GM23338 (cell line): ENCODE results near the gene UBE2E2. TPM values are rescaled to one million over a fixed set of nuclear protein-coding genes. Genes with fewer than 3 reads are reported as not detected.

Experiments used
- ATAC-seq: fragments of 200-7000 bp; cut with Tn5 transposase; 3 replicates; pipeline ENCODE4 v1.9.1; 2020
- DNase-seq: peaks from one replicate; pipeline ENCODE4 v3.0.0-alpha.2; 2015; ENCODE audit warnings: low spot score
- H2AFZ ChIP-seq: fragments of 200-600 bp; sonication (generic); 2 replicates; pipeline ENCODE4 v1.8.0; 2016; ENCODE audit warnings: antibody characterized with exemption, mild to moderate bottlenecking, moderate library complexity
- H3F3A ChIP-seq: fragments of 200-600 bp; sonication (generic); replicated peaks from 2 replicates; pipeline ENCODE4 v1.8.0; 2017; ENCODE audit warnings: antibody characterized with exemption, mixed run types, low read depth
- H3K27ac ChIP-seq: fragments of 200-600 bp; sonication (generic); 2 replicates; pipeline ENCODE4 v1.6.1; 2016; ENCODE audit warnings: low read depth
- H3K27me3 ChIP-seq: fragments of 200-600 bp; sonication (generic); 2 replicates; pipeline ENCODE4 v1.8.0; 2016; ENCODE audit warnings: mild to moderate bottlenecking, mixed run types, moderate library complexity; ENCODE audit not compliant: insufficient read depth
- H3K36me3 ChIP-seq: fragments of 200-600 bp; sonication (generic); 2 replicates; pipeline ENCODE4 v1.8.0; 2016; ENCODE audit warnings: mild to moderate bottlenecking; ENCODE audit not compliant: insufficient read depth
- H3K4me1 ChIP-seq: fragments of 200-600 bp; sonication (generic); 2 replicates; pipeline ENCODE4 v1.8.0; 2016; ENCODE audit warnings: mild to moderate bottlenecking, moderate library complexity; ENCODE audit not compliant: insufficient read depth
- H3K4me2 ChIP-seq: fragments of 200-600 bp; sonication (generic); 2 replicates; pipeline ENCODE4 v1.7.1; 2017; ENCODE audit warnings: mixed run types
- H3K4me3 ChIP-seq: fragments of 200-600 bp; sonication (generic); 2 replicates; pipeline ENCODE4 v1.6.1; 2016; ENCODE audit warnings: mixed run types
- H3K79me2 ChIP-seq: fragments of 200-600 bp; sonication (generic); replicated peaks from 2 replicates; pipeline ENCODE4 v1.8.0; 2017; ENCODE audit warnings: mild to moderate bottlenecking; ENCODE audit not compliant: insufficient read depth
- H3K9me2 ChIP-seq: fragments of 200-600 bp; sonication (generic); 2 replicates; pipeline ENCODE4 v1.8.0; 2017; ENCODE audit not compliant: insufficient read depth
- H4K20me1 ChIP-seq: fragments of 200-600 bp; sonication (generic); replicated peaks from 2 replicates; pipeline ENCODE4 v1.8.0; 2017; ENCODE audit warnings: mild to moderate bottlenecking; ENCODE audit not compliant: insufficient read depth
- H3K27ac Mint-ChIP-seq: 2 replicates; pipeline ENCODE4 v1.8.0; 2020; ENCODE audit warnings: inconsistent platforms, mild to moderate bottlenecking, moderate library complexity, mixed read lengths
- H3K27me3 Mint-ChIP-seq: 3 replicates; pipeline ENCODE4 v1.8.0; 2022; ENCODE audit warnings: low read depth, mild to moderate bottlenecking, moderate library complexity, mixed read lengths, inconsistent platforms; ENCODE audit not compliant: insufficient read depth, poor library complexity
- H3K36me3 Mint-ChIP-seq: 3 replicates; pipeline ENCODE4 v1.8.0; 2021; ENCODE audit warnings: low read depth, mild to moderate bottlenecking, inconsistent platforms, moderate library complexity, mixed read lengths
- H3K4me1 Mint-ChIP-seq: 3 replicates; pipeline ENCODE4 v1.8.0; 2020; ENCODE audit warnings: mild to moderate bottlenecking, inconsistent platforms, mixed read lengths
- H3K4me3 Mint-ChIP-seq: 3 replicates; pipeline ENCODE4 v1.8.0; 2021; ENCODE audit warnings: moderate library complexity, mild to moderate bottlenecking, inconsistent platforms, mixed read lengths
- H3K9me3 Mint-ChIP-seq: 3 replicates; pipeline ENCODE4 v1.8.0; 2020; ENCODE audit warnings: moderate library complexity, mild to moderate bottlenecking, inconsistent platforms, mixed read lengths
- CREB1 ChIP-seq: fragments of 250-450 bp; sonication (Bioruptor Pico); IDR thresholded peaks from 2 replicates; pipeline ENCODE4 v1.5.0; 2020; ENCODE audit warnings: low read depth, mild to moderate bottlenecking, moderate library complexity
- CTCF ChIP-seq, 2 experiments: fragments of 200-600 bp in 1 of 2; sonication (generic) in 1 of 2; conservative IDR thresholded peaks; 2 replicates each; pipeline versions ENCODE4 v1.5.1 to v1.6.1; 2016 to 2017; ENCODE audit warnings: antibody characterized with exemption in 2 of 2, low read depth in 2 of 2, mild to moderate bottlenecking in 2 of 2, moderate library complexity in 1 of 2
- EZH2 ChIP-seq: fragments of 200-600 bp; sonication (generic); IDR thresholded peaks from one replicate; pipeline ENCODE4 v1.8.0; 2017; ENCODE audit warnings: antibody characterized with exemption, mild to moderate bottlenecking, low read depth; ENCODE audit not compliant: unreplicated experiment
- EZH2phosphoT487 ChIP-seq: fragments of 200-600 bp; sonication (generic); IDR thresholded peaks from one replicate; pipeline ENCODE4 v1.8.1; 2018; ENCODE audit warnings: antibody characterized with exemption; ENCODE audit not compliant: unreplicated experiment
- JUNB ChIP-seq: IDR thresholded peaks from one replicate; pipeline ENCODE4 v1.6.1; 2016; ENCODE audit warnings: antibody characterized with exemption; ENCODE audit not compliant: unreplicated experiment
- POLR2AphosphoS5 ChIP-seq: IDR thresholded peaks from 2 replicates; pipeline ENCODE4 v1.6.1; 2016; ENCODE audit warnings: antibody characterized with exemption, low read depth
- STAT1 ChIP-seq: IDR thresholded peaks from one replicate; pipeline ENCODE4 v1.6.1; 2016; ENCODE audit warnings: antibody characterized with exemption; ENCODE audit not compliant: unreplicated experiment
- ZNF462 ChIP-seq: fragments of 250-450 bp; sonication (Bioruptor Pico); IDR thresholded peaks from 2 replicates; pipeline ENCODE4 v1.5.0; 2020; ENCODE audit warnings: mild to moderate bottlenecking, moderate library complexity
- polyA plus RNA-seq: library from polyadenylated mRNA; unstranded; fragments of >200 nt; fragmentation: Nextera tagmentation; extraction: Ambion mirVana; gene quantifications from 2 replicates; pipeline ENCODE4 v1.2.1, GENCODE V29; 2016
- total RNA-seq: library from RNA; depleted of rRNA; stranded (reverse); fragments of >200 nt; shearing (Covaris generic); gene quantifications from 2 replicates; pipeline ENCODE4 v1.2.3, GENCODE V29; 2014

The UBE2E2 gene
- total and polyA plus RNA-seq, 2 experiments from 2014 or later = 86.9 to 169 TPM

GRCh38 chr3:23325466-23326065 is 122.4 kb downstream of the UBE2E2 start (continued):
- TF ChIP-seq EZH2phosphoT487 (no peak), CREB1 (CRISPR knock-in tag) (no peak), EZH2 (no peak), POLR2AphosphoS5 (no peak), STAT1 (no peak), ZNF462 (CRISPR knock-in tag) (no peak)

- ATAC-seq (no peak), DNase-seq (no peak)
- Histone ChIP-seq H3K27me3 (no peaks in the 10 kb centered on the region), H3K9me2 (no peaks in the 10 kb centered on the region), H3K4me2 (no peak overlapping the region), H3F3A (no peaks in the 10 kb centered on the region), H3K27ac (no peak overlapping the region), H3K4me3 (no peak overlapping the region), H3K4me1 (peaks cover 10% of the 10 kb centered on the region; the same call in 1 of the 2 replicates), H4K20me1 (peaks cover 3% of the 10 kb centered on the region; the same call in 1 of the 2 replicates), H2AFZ (no peak overlapping the region), H3K36me3 (no peaks in the 10 kb centered on the region), H3K79me2 (peaks cover 59% of the 10 kb centered on the region)
- TF ChIP-seq CTCF (conservative IDR thresholded peaks at IDR 0.05; ENCODE audit: low read depth in 2 of 2) (0 out of 4 replicates have a peak, but pooled peaks of 1 of the 2 experiments have one; percentile 23), JUNB (no peak)
- Mint-ChIP-seq H3K4me3 (no peak overlapping the region), H3K9me3 (peaks cover 3% of the 10 kb centered on the region; the same call in 1 of the 3 replicates), H3K4me1 (peaks cover 20% of the 10 kb centered on the region), H3K27me3 (no peaks in the 10 kb centered on the region), H3K27ac (no peak overlapping the region), H3K36me3 (no peaks in the 10 kb centered on the region)
Measured at GRCh38 chr3:23329471-23330105, 126.5 kb downstream of the UBE2E2 start.
